C4-2B (cell line): ENCODE results near the gene HSPBP1.

ENCODE experiments used
- CTCF ChIP-seq: fragments of 450-650 bp; conservative IDR thresholded peaks from 2 replicates; pipeline ENCODE4 v1.5.1; 2017; ENCODE audit warnings: mild to moderate bottlenecking
- ZFX ChIP-seq: fragments of 450-650 bp; IDR thresholded peaks from 2 replicates; pipeline ENCODE4 v1.6.1; 2017

GRCh38 chr19:55228015-55228391 is 51.9 kb downstream of the HSPBP1 start:
- TF ChIP-seq CTCF (no peak), ZFX (no peak)
